GM21737 (cell line): Measurements from ENCODE around the gene SNAP47.

Experiments
- ATAC-seq: cut with Tn5 transposase; IDR thresholded peaks from one replicate; pipeline ENCODE4 v1.9.1; 2021; ENCODE audit warnings: mild to moderate bottlenecking, moderate library complexity; ENCODE audit not compliant: unreplicated experiment

Gene SNAP47

DNA sequence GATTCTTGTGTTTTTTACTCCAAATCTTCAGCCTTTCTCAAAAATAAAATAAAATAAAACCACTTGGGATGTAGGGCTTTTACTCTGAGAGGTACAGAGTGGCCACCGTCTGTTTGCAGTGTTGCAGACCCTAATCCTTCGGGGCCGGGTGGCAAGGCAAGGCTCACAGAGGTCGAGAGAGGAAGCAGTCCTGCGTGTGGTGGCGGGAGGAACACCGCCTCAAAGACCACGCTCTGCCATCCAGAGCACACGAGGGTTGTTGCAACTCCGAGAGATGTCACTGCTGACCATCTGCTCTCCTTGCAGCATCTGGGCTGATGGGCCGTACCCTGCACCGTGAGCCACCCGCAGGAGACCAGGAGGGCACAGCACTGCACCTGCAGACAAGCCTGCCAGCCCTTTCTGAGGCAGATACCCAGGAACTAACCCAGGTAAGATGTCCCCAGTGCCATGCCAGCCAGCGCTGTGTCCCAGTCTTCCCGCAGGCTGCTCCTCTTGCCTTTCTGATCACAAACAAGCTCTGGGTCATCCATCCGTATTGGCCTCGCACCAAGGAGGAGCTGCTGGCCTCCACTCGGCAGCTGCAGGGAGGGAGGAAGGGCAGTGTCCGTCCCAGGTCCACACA, 31.5 kb downstream of the SNAP47 start:
- no peak for ATAC-seq

DNA sequence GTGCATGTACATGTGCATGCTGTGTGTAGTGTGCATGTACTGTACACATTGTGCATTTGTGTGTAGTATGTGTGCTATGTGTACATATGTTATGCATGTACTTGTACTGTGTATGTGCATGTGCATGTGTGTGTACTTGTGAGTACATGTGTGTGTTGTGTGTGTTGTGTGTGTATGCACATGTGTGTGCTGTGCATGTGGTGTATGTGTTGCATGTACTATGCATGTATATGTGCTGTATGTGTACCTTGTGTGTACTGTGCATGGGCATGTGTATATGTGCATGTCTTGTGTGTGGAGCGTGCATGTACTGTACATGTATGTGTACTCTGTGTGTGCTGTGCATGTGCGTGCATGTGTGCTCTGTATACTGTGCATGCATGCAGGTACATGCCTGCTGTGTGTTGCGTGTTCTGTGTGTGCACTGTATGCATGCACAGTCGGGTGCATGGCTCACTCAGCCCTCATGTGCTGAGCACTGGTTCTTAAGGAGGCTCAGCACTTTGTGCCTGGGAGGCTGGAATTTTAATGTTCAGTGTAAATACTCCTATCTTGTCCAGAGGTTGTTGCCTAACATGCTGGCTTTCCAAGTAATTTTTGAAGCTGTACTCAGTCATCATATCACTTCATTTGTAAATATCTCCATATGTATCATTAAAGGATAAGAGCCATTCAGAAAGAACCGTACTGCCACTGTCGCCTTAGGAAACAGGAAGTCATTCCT, 32.3 kb downstream of the SNAP47 start:
- no peak for ATAC-seq

DNA sequence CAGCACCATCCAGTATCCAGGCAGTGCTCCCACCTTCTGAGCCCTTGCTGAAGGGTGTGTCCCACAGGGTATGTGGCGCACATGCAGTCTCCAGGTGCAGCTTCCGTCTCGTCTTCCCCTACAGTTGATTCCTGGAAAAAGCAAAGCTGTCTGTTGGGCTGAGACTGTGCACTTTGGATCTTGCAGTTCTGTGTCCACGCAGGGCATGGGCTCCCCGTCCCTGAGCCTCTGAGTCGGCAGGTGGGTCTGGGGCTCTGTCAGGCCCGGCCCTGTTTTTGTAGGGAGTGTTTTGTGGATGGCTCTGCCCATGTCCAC, 32.8 kb downstream of the SNAP47 start:
- ATAC-seq: no peak

DNA sequence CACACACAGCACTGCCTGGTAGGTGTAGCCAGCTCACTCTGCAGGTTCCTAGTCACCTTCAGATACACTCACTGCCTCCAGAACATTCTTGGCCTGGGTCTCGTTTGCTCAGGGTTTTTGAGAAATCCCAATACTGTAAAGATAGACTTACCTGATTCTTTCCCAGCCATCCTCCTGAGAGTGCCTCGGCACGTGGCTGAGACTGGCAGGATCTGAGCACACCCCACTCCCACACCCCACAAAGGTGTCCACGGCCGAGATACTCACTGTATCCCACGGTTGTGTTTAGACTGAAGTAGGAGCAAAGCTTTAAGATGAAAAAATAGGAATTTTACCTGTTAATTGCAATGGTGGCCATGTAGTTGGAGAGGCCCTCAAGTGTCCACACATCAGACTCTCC, 33.4 kb downstream of the SNAP47 start:
- no peak for ATAC-seq

DNA sequence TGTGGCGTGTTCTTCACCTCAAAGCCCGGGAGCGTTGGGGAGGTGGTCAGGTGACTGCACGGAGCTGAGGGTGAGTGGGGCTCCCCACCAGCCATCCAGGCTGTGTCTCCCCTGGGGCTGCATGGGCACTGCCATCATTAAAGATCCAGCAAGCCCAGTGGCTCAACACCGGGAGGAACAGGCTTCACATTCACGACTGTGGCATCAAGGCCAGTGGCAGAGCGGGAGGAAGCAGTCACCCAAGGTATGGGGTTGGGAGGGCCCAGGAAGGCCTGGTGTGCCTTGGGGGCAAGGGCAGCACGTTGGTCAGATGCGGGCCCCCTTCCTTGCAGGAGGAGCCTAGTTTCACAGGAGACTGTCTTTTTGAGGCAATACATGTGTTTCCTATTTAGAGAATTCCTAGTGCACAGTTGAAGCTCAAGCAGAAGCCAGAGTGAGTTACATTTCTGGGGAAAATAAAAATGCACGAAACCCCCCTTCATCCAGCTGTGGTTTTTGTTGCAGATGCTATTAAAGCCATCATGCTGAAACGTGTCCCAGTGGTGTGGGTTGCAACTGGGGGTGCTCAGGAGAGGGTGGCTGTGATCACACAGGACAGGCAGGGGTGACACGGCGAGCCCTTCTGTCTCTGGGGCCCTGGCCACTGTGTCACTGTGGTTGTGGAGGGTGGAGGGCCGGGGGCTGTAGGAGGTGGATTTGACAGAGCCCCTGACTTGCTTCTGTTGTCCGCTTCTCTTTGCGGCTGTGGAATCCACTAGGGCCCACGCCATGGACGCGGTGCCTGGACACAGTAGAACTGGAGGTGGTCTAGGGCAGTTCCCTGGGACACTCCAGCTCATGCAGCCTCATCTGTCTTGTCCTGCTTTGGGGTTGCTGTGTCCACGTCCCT, 34.1 kb downstream of the SNAP47 start:
- ATAC-seq: no peak

DNA sequence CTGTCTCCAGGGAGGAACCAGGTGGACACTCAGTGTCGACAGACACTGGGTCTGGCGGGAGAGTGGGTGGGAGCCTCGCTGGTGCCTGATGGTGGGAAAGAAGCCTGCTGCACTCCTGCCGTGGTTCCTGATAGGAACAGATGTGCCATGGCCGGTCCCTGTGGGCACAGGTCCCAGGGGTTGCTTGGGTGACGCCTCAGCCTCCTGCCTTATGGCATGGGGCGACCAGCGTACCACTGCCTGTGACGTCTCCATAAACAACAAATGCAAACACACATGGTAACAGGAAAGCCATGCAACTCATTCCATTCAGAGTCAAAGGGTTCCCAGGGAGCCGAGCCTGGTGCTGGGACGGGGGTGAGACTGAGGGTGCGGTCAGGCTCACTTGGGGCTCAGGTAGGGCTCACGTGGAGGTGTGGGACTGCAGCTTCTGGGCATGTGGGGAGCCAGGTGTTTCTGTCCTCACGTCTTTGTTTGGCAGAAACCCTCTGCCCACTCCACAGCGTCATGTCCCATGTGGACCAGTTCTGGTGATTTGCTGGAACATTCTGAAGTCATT, 34.8 kb downstream of the SNAP47 start:
- ATAC-seq: no peak

DNA sequence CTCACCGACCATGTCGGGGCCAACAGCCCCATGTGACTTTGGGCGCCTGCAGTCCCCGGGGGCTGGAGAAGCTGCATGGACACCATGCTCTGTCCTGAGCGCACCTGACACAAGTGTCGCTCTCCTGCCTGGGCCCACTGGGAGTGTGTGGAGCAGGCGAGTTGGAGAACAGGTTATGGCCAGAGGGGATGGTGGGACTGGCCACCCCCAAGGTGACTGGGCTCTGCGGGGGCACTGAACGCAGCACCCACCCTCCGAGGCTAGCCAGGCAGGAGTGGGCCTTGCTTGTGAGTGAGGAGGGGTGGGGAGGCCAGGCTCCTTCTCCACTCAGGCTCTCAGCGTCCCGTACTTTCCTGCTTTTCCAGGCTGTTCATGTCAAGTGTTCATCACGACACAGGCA, 35.6 kb downstream of the SNAP47 start:
- no peak for ATAC-seq

DNA sequence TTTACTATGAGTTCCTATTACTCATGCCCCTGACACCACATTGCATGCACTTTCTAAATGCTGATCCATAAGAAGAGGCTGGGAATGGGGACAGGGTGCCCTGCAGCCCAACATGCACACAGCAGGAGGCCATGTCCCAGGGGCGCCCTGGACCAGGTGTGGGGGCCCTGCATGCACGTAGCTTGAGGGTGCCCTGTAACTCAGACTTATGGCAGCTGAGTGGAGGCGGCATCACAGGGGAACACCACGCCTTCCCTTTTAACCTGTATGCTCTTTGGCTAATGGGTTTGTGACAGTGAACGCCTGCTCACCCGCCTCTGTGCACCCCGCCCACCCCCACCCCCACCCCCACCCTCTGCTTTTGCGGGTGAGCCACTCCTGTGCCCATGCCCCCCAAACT, 36.1 kb downstream of the SNAP47 start:
- no peak for ATAC-seq

DNA sequence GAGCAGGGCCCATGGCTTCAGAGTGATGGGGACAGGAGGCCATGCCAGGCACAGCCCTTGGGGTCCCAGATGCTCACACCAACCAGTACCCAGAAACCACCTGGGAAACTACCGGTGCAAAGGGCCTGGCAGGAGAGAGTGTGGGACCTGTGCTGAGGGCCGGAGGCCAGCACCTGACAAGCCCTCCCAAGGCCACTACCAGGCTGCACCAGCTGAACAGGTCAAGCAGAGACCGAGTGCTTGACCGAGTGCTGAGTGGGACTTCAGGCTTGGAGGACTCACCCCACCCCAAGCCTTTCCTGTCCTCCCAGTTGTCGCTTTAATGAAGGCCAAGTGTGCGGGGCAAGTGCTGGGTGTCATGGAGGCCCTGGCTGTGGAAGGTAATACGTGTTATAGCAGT, 36.5 kb downstream of the SNAP47 start:
- no peak for ATAC-seq

DNA sequence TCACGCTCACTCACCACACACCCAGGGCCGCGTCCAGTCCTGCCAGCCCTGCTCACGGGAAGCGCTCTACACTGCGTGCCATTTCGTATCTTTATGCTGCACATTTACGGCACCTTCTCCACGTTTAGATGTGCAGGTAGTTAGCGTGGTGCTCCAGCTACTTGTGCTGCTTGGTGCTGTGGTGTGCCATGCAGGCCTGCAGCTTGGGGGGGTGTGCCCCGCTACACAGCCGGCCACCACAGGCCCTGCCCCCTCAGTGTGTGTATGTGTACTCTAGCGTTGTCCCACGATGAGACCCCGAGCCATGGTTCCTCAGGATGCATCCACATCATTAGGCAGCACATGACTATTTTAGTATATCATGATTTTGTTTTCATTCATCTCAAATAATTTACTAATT, 38.3 kb downstream of the SNAP47 start:
- no peak for ATAC-seq

DNA sequence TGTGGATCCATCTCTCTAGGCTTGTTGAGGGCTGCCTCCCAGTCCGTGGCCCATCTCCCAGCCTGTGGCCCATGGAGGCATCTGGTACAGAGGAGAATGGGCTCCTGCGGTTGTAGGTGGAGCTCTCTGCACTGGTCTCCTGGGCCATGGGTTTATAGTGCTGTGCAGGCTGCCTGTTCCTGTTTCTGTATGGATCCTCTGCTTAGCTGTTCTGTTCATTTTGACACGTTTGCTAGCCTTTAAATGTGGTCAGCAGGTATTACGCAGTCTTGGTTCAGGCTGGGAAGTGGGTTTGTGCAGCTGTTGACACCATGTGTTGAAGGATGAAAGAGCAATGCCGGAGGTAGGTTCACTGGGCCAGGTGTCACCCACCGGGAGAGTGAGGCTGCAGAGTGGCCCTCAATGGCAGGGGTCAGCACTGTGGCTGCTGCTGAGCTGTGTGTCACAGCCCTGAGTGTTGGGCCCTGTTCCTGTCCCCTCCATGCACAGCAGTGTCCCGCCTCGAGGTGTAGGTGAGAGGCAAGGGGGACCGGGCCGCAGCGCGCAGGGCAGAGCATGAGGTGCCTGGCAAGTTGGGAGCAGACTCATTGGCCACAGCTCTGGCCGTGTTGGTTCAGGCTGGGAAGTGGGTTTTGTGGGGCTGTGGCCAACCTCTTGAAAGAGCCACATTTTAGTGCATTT, 39.0 kb downstream of the SNAP47 start:
- no peak for ATAC-seq

DNA sequence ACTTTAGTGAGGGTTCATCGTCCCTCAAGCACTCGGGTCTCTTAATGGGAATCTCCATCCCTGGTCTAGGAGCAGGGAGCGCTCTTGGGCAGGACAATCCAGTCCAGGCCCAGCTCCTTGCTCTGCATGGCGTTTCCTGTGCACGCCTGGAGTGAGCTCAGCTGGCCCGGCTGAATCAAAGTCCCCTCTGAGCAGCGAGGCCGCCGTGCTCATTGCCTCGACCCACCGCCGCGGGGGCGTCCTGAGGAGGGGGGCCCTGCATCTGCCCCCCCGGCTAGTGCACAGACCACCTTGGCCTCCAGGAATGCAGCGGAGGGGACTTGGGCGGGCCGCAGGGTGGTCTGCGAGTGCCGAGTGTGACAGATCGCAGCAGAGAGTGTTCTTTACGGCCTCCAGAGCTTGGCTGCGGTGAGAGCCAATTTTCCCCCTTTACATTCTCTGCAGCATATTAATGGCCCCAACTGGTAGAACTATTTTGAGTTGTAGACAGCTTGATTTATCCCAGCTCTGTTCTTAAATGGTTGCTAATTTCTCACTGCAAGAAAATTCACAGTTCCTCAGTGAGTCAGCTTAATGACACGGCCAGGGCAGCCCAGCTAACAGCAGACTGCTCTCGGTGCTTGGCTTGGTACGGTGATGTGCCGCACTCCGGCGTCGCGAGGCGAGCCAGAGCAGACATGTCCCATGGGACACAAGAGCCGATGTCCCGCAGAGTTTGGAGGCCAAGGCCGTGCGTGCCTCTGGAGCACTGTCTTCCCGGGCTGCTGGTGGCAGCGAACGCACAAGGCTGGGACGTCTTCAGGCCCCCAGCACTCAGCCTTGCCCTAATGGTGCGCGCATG, 39.8 kb downstream of the SNAP47 start:
- no peak for ATAC-seq

DNA sequence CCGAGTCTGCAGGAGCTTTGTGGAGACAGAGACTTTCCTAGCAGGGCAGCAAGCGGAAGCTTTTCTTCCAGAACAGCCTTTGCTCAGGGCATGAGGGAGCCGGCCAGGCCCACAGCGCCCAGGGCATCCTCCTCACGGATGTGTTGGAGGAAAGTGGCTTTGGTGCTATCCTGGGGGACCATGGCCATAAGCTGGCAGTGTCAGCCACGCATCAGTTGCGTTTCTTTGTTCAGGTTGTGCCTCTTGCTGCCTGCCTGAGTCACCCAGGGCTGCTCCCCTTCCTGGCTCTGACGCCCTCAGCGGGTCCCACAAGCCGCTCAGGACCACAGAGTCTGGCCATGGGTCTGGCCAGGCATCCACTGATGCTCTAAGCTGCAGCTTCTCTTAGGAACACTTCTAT, 40.6 kb downstream of the SNAP47 start:
- ATAC-seq: no peak

DNA sequence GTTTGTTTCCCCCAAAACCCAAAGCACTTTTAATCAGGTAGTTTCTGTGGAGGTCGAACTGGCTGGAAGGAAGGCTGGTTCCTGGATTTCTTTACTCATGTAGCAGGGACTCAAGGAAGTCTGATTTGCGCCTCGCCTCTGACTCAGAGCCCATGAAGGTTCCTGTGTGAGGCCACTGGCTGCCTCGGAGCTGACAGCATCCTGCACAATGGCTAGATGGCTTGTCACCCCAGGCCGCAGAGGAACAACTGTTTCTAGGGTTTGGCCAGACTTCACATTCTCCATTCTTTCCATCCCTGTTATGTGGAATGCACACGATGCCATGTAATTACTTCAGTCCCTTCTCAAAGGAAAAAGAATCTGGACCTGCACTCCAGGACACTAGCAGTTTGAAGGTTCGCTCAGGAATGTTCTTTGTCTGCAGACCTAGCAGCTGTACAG, 41.1 kb downstream of the SNAP47 start:
- ATAC-seq: no peak

DNA sequence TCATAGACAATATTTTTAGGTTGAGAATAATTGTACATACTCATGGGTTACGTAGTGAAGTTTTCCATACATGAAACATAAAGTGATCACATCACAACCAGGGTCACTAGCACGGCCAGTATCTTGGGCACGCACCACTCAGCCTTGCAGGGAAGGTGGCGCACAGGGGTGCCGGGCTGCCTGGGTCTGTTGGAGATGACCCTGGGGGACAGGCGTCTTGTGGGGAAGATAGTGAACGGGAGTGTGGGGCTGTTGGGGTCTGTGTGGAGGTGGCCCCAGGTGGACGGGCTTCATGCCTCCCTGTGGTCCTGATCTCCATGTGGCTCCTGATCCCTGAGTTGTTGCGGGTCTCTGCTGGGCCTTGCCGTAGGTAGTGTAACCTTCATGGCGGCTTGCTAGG, 41.9 kb downstream of the SNAP47 start:
- no peak for ATAC-seq

DNA sequence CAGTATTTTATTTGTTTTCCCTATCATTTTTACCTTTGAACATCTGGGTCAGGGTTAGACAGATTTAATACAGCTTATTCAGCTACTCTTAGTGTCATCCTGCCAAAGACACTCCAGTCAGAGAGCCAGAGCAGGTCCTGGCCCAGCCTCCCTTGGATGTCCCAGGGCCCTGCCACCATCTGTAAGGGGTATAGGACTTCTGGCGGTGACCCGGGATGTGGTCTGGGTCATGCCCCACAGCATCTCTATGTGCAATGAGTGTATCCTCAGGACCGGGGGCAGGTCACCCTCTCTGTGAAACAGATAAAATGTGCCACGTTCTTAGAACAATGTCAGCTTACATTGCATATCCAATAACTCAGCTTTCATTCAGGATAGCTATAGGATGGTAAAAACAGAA, 42.4 kb downstream of the SNAP47 start:
- no peak for ATAC-seq

DNA sequence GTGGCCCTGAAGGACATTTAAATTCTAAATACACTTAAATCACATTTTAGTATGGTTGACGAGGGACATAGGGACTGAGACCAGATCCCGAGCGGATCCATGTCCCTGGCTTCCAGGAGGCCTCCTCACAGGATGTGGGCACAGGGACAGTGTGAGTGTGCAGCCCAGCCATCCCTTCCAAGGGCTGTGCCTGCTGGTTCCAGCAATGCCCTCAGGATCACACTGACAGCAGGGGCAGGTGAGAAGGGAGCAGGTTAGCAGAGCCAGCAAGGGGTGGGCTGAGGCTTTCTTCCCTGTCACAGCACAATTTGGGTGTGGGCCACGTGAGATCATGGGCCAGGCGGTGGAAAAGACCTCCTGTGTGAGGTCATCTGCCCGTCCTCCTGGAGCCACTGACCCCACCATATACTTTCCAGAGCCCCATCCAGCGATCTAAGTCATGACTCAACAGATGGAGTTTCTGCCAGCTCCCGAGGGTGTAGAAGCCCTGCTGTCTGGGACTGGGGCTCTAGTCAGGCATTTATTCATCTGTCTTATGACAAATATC, 43.2 kb downstream of the SNAP47 start:
- no peak for ATAC-seq

DNA sequence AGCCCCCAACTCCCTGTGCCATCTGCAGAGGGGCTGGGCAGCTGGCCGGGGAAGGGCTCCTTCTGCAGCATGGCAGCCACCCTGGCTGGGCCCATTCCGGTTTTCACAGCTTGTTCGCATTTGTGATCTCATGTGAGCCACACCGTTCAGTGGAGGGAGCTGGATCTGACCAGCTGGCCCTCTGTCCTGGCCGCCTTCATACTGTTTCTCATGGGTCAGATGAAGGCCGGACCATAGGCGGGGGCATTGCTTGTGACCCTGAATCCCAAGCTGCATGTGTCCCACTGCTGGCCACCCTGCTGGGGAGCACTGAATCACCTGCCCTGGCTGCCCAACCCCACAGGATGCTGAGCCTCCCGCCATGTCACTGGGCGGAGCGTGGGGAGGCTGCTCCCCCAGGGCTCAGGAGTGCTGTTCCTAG, 43.8 kb downstream of the SNAP47 start:
- ATAC-seq: no peak

DNA sequence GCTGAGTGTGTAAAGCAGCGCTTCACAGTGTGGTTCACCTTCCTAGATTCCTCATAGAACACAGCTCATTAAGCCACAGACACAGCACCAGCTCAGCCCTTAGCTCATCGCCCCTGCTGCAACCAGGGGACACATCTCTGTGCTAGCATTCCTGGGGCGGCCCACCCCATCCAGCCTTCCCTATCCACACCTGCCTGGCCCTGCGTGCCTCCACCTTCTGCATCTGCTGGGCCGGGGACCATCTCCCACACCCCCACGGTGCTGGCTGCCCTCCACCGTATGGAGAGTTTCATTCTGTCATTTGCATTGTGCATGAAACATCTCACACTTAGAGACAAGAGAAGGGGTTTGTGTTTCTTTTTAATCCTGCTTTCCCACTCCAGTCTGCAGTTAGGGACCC, 44.5 kb downstream of the SNAP47 start:
- no peak for ATAC-seq
